Stimulated activated CD4-positive, alpha-beta T cell treated with anti-CD3 and anti-CD28 coated beads, TNF-alpha, amount 100 ng/mL, for 48 hours (primary cell): ENCODE data around the gene EYA3.

Experiments used
- DNase-seq, 3 donors: peaks; one replicate each; pipeline ENCODE4 v3.0.0-alpha.2; 2020; ENCODE audit warnings: low read depth in 3 of 3

The EYA3 gene

GRCh38 chr1:27970401-27970800 is 118.0 kb downstream of the EYA3 start:
- DNase-seq, result no peak

DNA sequence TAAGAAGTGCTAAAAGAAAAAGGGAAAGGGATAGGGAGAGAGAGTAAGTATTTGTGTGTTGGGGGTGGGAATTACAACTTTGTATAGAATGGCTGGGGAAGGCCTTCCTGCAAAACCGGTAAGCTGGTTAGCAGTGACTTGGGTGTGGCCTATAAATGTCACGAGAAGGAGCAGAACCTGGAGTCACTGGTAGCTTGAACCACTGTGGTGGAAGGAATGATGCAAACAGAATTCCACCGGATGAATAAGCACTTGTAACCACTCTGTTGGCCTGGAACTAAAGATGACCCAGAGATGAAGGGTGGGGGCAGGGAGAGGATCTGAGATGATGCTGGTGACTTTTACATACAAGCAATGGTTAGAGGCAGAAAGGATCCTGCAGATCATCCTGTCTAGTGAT is 119.7 kb downstream of the EYA3 start:
- no peak for DNase-seq

- no peak for DNase-seq
Measured at GRCh38 chr1:27967884-27968466, 120.4 kb downstream of the EYA3 start.

DNA sequence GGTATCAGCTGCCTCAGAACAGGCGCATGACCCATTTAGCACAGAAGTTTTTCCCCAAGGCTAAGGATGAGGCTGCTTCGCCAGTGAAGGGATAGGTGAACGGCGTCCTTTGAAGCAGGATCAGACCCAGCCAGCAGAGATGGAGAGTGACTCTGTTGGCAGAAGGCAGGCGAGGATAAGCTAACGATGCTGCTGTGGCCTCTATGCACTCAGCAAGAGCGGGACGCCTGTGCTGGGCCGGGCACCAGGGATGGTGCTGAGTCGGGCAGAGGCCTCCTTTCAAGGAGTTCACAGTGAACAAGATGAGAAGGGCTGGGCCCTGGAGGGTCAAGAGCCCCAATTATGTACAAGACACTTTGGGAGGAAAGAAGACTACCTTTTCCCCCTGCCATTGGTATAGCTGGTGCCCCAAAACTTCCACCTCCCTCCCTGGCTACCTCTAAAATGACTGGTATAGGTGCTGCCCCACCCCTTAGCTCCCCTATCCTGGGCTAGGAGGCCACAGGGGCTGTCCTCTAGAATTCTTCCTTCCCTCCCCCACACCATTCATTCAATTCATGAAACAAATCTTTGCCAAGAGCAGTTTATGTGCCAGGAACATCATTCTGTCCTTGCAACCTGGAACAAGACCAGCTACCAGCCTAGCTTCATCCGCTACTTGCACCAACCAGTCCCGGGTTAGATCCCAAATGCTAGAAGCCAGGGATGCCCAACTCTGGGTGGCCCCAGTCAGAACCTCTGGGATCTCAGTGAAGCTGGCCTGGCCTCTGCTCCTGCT is 121.1 kb downstream of the EYA3 start:
- no peak for DNase-seq

GRCh38 chr1:27966402-27967105 is 121.9 kb downstream of the EYA3 start:
- DNase-seq, result no peak

DNA sequence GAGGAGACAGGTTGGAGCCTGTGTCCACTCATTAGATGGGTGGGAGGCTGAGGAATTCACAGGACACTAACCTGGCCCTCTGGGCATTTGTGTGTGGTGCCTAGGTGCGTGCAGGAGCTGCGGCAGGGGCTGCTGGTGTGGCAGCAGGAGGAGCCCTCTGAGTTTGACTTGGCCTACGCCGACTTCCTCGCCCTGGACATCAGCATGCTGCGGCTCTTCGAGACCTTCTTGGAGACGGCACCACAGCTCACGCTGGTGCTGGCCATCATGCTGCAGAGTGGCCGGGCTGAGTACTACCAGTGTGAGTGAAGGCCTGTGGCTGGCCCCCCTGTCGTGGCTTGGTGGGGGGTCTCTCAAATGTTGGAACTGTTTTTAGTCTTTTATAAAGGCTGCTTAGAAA is 125.0 kb downstream of the EYA3 start:
- no peak for DNase-seq

GRCh38 chr1:27961646-27962221 is 126.7 kb downstream of the EYA3 start:
- no peak for DNase-seq

- DNase-seq, result no peak
Measured at GRCh38 chr1:27960762-27961645, 127.4 kb downstream of the EYA3 start.

GRCh38 chr1:27959792-27960603 is 128.4 kb downstream of the EYA3 start, which contains the start of gene XKR8:
Gene XKR8 (plus strand): TSS chr1:27959973. CDS start chr1:27960070, 97 bp downstream.
- DNase-seq, result peak; percentile 70 to 78 (median 72)

DNA sequence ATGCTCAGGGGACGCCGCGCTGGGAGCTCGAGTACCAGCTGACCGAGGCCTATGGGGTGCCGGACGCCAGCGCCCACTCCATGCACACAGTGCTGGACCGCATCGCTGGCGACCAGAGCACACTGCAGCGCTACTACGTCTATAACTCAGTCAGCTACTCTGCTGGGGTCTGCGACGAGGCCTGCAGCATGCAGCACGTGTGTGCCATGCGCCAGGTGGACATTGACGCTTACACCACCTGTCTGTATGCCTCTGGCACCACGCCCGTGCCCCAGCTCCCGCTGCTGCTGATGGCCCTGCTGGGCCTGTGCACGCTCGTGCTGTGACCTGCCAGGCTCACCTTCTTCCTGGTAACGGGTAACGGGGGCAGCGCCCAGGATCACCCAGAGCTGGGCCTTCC is 129.9 kb downstream of the EYA3 start:
- no peak for DNase-seq

- no peak for DNase-seq
Measured at GRCh38 chr1:27957655-27958054, 130.8 kb downstream of the EYA3 start.

- DNase-seq, result no peak
Measured at GRCh38 chr1:27956761-27957160, 131.6 kb downstream of the EYA3 start.

- no peak for DNase-seq
Measured at GRCh38 chr1:27955076-27955475, 133.3 kb downstream of the EYA3 start.

DNA sequence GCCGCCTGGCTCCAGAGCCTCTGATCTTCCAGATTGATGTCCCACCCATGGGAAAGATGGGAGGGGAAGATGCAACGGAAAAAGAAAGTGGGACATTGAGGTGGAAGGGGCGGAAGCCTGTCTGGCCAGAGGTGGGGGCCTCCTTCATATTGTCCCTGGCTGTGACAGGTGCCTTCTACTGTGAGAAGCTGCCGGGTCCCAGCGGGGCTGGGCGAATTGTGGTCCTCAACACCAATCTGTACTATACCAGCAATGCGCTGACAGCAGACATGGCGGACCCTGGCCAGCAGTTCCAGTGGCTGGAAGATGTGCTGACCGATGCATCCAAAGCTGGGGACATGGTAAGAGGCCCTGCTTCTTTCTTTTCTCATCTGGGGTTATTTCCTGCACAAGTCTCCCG is 134.2 kb downstream of the EYA3 start:
- DNase-seq, result no peak

- DNase-seq, result no peak
Measured at GRCh38 chr1:27952147-27952546, 136.3 kb downstream of the EYA3 start.

- no peak for DNase-seq
Measured at GRCh38 chr1:27951396-27951795, 137.0 kb downstream of the EYA3 start.

DNA sequence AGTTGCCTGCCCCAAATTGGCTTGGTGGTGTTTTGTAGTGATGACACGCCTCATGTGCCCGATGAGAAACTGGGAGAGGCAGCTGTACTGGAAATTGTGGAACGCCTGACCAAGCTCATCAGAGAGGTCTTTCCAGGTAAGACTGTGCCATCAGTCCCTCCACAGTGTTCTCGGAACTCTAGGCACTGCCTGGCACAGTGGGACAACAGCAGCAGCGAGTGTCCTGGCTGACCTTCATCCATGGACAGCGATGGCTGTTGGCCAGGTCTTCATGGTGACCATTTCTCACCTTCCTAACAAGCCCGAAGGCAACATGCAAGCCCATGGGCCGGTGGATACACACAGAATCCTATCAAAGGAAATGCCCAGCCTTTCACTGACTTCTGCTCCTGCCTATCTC is 139.4 kb downstream of the EYA3 start:
- no peak for DNase-seq

DNA sequence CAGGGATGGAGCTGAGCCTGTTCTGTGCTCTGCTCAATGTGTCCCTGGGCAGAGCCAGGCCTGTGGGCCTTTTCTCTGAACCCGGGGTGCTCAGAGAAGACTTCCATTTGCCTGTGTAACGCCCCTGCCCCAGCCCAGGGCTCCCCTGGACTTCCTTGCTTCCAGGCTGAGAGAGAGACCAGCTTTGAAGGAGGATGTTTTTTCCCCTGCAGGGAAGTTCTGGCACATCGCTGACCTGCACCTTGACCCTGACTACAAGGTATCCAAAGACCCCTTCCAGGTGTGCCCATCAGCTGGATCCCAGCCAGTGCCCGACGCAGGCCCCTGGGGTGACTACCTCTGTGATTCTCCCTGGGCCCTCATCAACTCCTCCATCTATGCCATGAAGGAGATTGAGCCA is 143.4 kb downstream of the EYA3 start:
- DNase-seq, result no peak

GRCh38 chr1:27941671-27942540 is 146.5 kb downstream of the EYA3 start:
- no peak for DNase-seq
